ENCODE results near the gene SH3GL1.

Gene SH3GL1

DNA sequence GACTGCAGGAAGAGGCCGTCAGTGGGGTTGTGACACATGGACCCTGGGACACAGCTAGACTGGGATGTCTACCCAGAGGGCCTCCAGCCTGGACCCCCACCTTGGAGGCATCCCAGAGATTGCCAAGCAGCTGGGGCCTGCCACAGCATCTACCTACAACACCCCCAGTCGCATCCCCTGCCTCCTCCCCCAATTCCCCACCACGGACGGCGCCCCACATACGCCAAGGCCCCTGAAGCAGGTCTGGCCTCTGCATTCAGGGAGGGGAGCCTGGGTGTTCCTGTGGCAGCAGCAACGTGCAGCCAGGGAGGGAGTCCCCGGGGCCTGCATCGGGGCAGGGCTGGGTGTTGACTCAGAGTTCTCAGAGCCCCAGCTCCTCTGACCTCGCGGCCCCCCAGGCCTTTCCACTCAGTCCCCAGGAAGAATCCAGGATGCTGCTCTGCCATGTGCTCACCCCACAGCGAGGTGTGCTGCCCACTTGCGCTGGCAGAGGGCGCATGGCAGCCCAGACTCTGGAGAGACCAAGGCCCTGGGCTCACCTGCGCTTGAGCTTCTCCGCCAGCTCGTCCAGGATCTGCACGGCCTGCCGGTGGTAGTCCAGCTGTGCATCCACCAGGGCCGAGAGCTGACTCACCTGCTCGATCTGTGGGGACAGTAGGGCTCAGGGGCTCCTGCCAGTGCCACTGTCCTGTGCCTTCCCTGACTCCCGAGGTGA is 37.4 kb downstream of the SH3GL1 start:
- Histone ChIP-seq H3K4me2 (ENCODE audit: low read length) (no peak overlapping the region), H3K36me3 (ENCODE audit: insufficient read depth, low read length) (peaks cover 55% of the 10 kb centered on the region; the same call in 1 of the 2 replicates), H2AFZ (ENCODE audit: low read length) (no peak overlapping the region), H3K9me2 (ENCODE audit: low read depth, low read length) (no peaks in the 10 kb centered on the region), H3K4me1 (ENCODE audit: insufficient read depth, low read length, severe bottlenecking) (no peaks in the 10 kb centered on the region), H3K4me3 (ENCODE audit: low read depth, low read length, poor library complexity, severe bottlenecking) (no peak overlapping the region), H3K27me3 (ENCODE audit: insufficient read depth, low read length) (no peaks in the 10 kb centered on the region), H4K20me1 (ENCODE audit: insufficient read depth, low read length) (no peaks in the 10 kb centered on the region), H3K9me3 (ENCODE audit: low read length) (no peaks in the 10 kb centered on the region), H3K27ac (ENCODE audit: low read depth, low read length, poor library complexity, severe bottlenecking) (peak overlapping the region; percentile 31), H3K9ac (ENCODE audit: low read length) (no peak overlapping the region; the same call in 1 of the 2 replicates), H3K79me2 (ENCODE audit: insufficient read depth, low read length) (no peaks in the 10 kb centered on the region), H3F3A (ENCODE audit: insufficient read depth, low read length) (no peaks in the 10 kb centered on the region)
- TF ChIP-seq EZH2 (IDR thresholded peaks at IDR 0.05; ENCODE audit: borderline replicate concordance, low read length) = no peak
- TF ChIP-seq, protein P1, sequence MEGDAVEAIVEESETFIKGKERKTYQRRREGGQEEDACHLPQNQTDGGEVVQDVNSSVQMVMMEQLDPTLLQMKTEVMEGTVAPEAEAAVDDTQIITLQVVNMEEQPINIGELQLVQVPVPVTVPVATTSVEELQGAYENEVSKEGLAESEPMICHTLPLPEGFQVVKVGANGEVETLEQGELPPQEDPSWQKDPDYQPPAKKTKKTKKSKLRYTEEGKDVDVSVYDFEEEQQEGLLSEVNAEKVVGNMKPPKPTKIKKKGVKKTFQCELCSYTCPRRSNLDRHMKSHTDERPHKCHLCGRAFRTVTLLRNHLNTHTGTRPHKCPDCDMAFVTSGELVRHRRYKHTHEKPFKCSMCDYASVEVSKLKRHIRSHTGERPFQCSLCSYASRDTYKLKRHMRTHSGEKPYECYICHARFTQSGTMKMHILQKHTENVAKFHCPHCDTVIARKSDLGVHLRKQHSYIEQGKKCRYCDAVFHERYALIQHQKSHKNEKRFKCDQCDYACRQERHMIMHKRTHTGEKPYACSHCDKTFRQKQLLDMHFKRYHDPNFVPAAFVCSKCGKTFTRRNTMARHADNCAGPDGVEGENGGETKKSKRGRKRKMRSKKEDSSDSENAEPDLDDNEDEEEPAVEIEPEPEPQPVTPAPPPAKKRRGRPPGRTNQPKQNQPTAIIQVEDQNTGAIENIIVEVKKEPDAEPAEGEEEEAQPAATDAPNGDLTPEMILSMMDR (IDR thresholded peaks at IDR 0.05; ENCODE audit: low read length) = peak; percentile 65

DNA sequence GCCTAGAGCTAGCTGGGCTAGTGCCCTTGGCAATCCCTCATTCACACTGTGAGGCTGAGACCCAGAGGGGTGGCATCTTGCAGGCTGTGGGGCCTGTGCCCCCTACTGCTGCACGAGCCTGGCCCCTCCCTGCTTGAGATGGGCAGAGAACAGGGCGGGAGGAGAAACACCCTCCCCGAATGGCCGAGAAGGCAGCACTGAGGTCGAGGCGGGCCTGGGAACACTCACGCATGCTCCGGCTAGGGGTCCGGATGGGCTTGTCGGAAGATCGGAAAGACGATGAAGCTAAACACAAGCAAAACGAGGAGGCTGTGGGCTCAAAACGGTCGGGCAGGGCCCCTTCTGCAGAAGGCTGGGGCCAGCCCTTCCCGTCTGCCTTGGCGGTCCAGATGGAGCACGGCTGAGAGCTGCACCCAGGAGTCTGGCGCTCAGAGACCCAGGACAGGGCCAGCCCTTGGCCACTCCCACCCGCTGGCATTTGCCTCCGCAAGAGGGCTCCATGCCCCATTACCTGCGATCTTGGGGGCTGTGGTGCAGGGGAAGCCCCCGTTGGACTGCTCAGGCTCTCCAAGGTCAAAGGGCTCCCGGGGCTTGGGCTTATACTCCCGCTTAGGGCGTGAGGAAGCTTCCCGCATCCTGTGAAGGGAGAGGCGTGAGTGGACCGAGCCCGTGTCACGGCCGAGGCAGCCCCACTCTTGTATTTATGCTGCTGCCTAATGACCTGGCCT is 38.1 kb downstream of the SH3GL1 start:
- no peaks in the 10 kb centered on the region for H4K20me1 ChIP-seq (ENCODE audit: insufficient read depth, low read length)
- no peaks in the 10 kb centered on the region for H3K79me2 ChIP-seq (ENCODE audit: insufficient read depth, low read length)
- H3K4me1 ChIP-seq (ENCODE audit: insufficient read depth, low read length, severe bottlenecking) = no peaks in the 10 kb centered on the region
- H3F3A ChIP-seq (ENCODE audit: insufficient read depth, low read length) = no peaks in the 10 kb centered on the region
- no peak overlapping the region for H3K27ac ChIP-seq (ENCODE audit: low read depth, low read length, poor library complexity, severe bottlenecking)
- no peak overlapping the region for H3K4me2 ChIP-seq (ENCODE audit: low read length)
- H3K9me2 ChIP-seq (ENCODE audit: low read depth, low read length) = no peaks in the 10 kb centered on the region
- H3K36me3 ChIP-seq (ENCODE audit: insufficient read depth, low read length) = peaks cover 60% of the 10 kb centered on the region
- TF ChIP-seq EZH2 (IDR thresholded peaks at IDR 0.05; ENCODE audit: borderline replicate concordance, low read length) = no peak
- TF ChIP-seq, protein P1 (IDR thresholded peaks at IDR 0.05; ENCODE audit: low read length) = no peak
- no peaks in the 10 kb centered on the region for H3K27me3 ChIP-seq (ENCODE audit: insufficient read depth, low read length)
- H3K4me3 ChIP-seq (ENCODE audit: low read depth, low read length, poor library complexity, severe bottlenecking) = no peak overlapping the region
- H2AFZ ChIP-seq (ENCODE audit: low read length) = no peak overlapping the region
- no peak overlapping the region for H3K9ac ChIP-seq (ENCODE audit: low read length)
- no peaks in the 10 kb centered on the region for H3K9me3 ChIP-seq (ENCODE audit: low read length)

DNA sequence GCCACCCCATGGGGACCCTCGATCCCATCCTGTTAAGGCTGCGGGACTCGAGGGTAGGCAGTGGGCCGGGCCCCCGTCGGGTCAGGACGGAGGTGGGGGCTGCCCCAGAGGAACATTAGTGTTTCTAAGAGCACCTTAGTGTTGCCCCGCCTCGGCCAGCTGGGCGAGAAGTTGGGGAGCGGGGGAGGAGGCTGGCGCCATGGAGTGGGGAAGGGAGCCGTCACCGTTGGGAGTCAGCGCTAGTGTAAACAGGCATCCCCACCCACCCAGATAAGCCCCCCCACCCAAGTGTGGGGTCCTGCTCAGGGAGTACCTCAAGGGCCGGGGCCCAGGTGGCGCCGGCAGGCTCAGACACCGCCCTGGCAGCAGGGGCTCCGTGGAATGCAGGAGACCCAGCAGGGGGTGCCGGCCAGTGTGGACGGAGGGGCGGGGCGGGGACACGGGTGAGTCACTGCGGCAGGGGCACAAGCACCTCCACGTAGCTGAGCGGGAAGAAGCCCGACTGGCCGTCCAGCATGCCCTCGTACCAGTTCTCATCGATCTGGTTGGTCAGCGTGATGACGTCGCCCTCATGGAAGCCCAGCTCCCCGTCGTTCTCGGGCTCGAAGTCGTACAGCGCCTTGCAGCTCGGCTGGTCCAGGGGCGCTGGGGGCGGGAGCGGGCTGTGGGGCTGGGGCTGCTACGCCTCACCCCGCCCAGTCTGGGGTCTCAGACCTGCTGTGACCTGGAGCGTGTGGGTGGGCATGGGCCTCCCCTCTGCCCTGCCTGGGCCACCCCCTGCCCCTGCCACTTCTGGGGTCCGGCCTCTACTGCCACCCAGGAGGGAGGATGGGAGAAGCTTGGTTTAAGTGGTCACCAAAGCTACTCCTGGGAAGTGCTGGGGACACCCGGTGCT is 38.9 kb downstream of the SH3GL1 start:
- TF ChIP-seq, protein P1 (IDR thresholded peaks at IDR 0.05; ENCODE audit: low read length) = no peak
- TF ChIP-seq EZH2 (IDR thresholded peaks at IDR 0.05; ENCODE audit: borderline replicate concordance, low read length) = no peak
- H3K79me2 ChIP-seq (ENCODE audit: insufficient read depth, low read length) = no peaks in the 10 kb centered on the region

More for the DNA sequence above, 38.9 kb downstream of the SH3GL1 start:
- Histone ChIP-seq H3K9me2 (ENCODE audit: low read depth, low read length) (no peaks in the 10 kb centered on the region), H3K4me3 (ENCODE audit: low read depth, low read length, poor library complexity, severe bottlenecking) (no peak overlapping the region), H3K9ac (ENCODE audit: low read length) (no peak overlapping the region), H3K27ac (ENCODE audit: low read depth, low read length, poor library complexity, severe bottlenecking) (no peak overlapping the region), H3K9me3 (ENCODE audit: low read length) (no peaks in the 10 kb centered on the region), H4K20me1 (ENCODE audit: insufficient read depth, low read length) (no peaks in the 10 kb centered on the region), H2AFZ (ENCODE audit: low read length) (no peak overlapping the region), H3K36me3 (ENCODE audit: insufficient read depth, low read length) (peaks cover 60% of the 10 kb centered on the region), H3K27me3 (ENCODE audit: insufficient read depth, low read length) (no peaks in the 10 kb centered on the region), H3F3A (ENCODE audit: insufficient read depth, low read length) (no peaks in the 10 kb centered on the region), H3K4me1 (ENCODE audit: insufficient read depth, low read length, severe bottlenecking) (no peaks in the 10 kb centered on the region), H3K4me2 (ENCODE audit: low read length) (no peak overlapping the region)
